ENCODE measurements around the gene HNRNPC. TPM values are rescaled to one million over a fixed set of nuclear protein-coding genes. Genes with fewer than 3 reads are reported as not detected.

The HNRNPC gene
- total RNA-seq (2022; extraction: Qiagen RNA extraction): 745 to 1,119 TPM (median 806 TPM) in 5 replicates

GRCh38 chr14:21269252-21270046 lies at the start of gene HNRNPC:
TSS of gene HNRNPC (minus strand) at chr14:21269442. CDS start at chr14:21234193, 35,249 bp downstream.

GRCh38 chr14:21279783-21280182 lies 10.5 kb upstream of the HNRNPC start, which contains the start of gene RPGRIP1:
TSS of gene RPGRIP1 (plus strand) at chr14:21280083. CDS start at chr14:21287977, 7,894 bp downstream.

Other genes with a start within 250 kb of the HNRNPC start
- 1.7 to 3.3 TPM (median 2.4 TPM) in 5 replicates for gene NDRG2, start 244.4 kb downstream of the HNRNPC start, total RNA-seq (2022; extraction: Qiagen RNA extraction)
- not detected in 5 replicates for gene TPPP2, start 239.2 kb downstream of the HNRNPC start, total RNA-seq (2022; extraction: Qiagen RNA extraction)
- gene RNASE13, start 234.6 kb downstream of the HNRNPC start, total RNA-seq (2022; extraction: Qiagen RNA extraction): not detected in 5 replicates
- gene RNASE7, start 227.1 kb downstream of the HNRNPC start, total RNA-seq (2022; extraction: Qiagen RNA extraction): 0.07 TPM in 1 of 5 replicates, not detected in the others
- gene RNASE8, start 211.6 kb downstream of the HNRNPC start, total RNA-seq (2022; extraction: Qiagen RNA extraction): not detected in 5 replicates
- 7.4 to 9.9 TPM (median 8.6 TPM) in 5 replicates for gene ARHGEF40, start 199.1 kb downstream of the HNRNPC start, total RNA-seq (2022; extraction: Qiagen RNA extraction)
- gene ZNF219, start 170.8 kb downstream of the HNRNPC start, total RNA-seq (2022; extraction: Qiagen RNA extraction): 21.4 to 31.3 TPM (median 28.4 TPM) in 5 replicates
- gene TMEM253, start 168.4 kb downstream of the HNRNPC start, total RNA-seq (2022; extraction: Qiagen RNA extraction): 0.35 to 1.0 TPM (median 0.81 TPM) in 5 replicates
- not detected in 5 replicates for gene OR5AU1, start 113.4 kb downstream of the HNRNPC start, total RNA-seq (2022; extraction: Qiagen RNA extraction)
- 0.09 to 0.25 TPM (median 0.17 TPM) in 5 replicates for gene RPGRIP1, start 10.6 kb upstream of the HNRNPC start, total RNA-seq (2022; extraction: Qiagen RNA extraction)
- gene SUPT16H, start 114.6 kb upstream of the HNRNPC start, total RNA-seq (2022; extraction: Qiagen RNA extraction): 92.9 to 130 TPM (median 100 TPM) in 5 replicates
- gene CHD8, start 186.7 kb upstream of the HNRNPC start, total RNA-seq (2022; extraction: Qiagen RNA extraction): 37.0 to 42.1 TPM (median 38.7 TPM) in 5 replicates
- gene RAB2B, start 207.5 kb upstream of the HNRNPC start, total RNA-seq (2022; extraction: Qiagen RNA extraction): 10.7 to 17.5 TPM (median 13.0 TPM) in 5 replicates
- gene TOX4, start 207.8 kb upstream of the HNRNPC start, total RNA-seq (2022; extraction: Qiagen RNA extraction): 63.5 to 74.1 TPM (median 69.5 TPM) in 5 replicates
- 45.6 to 48.8 TPM (median 47.2 TPM) in 5 replicates for gene METTL3, start 241.9 kb upstream of the HNRNPC start, total RNA-seq (2022; extraction: Qiagen RNA extraction)